GM19468 (cell line): ENCODE data around the gene PRKCD.
A peak's percentile ranks its signal among the peaks of the same experiment; 100 is the strongest.

Experiments
- ATAC-seq: cut with Tn5 transposase; IDR thresholded peaks from one replicate; pipeline ENCODE4 v1.9.1; 2021; ENCODE audit warnings: mild to moderate bottlenecking, moderate library complexity, moderate number of reproducible peaks; ENCODE audit not compliant: unreplicated experiment; ENCODE audit errors: extremely low read depth

Gene PRKCD

GRCh38 chr3:53160660-53161449, at the start of gene PRKCD:
TSS of gene PRKCD (plus strand) at chr3:53161209. CDS start at chr3:53178423, 17,214 bp downstream.
- ATAC-seq: peak; percentile 20

GRCh38 chr3:53111822-53112221, 49.2 kb upstream of the PRKCD start:
- no peak for ATAC-seq

GRCh38 chr3:53113293-53114010, 47.6 kb upstream of the PRKCD start:
- ATAC-seq: no peak

- ATAC-seq: no peak
Measured at GRCh38 chr3:53114011-53114400, 47.0 kb upstream of the PRKCD start.

DNA sequence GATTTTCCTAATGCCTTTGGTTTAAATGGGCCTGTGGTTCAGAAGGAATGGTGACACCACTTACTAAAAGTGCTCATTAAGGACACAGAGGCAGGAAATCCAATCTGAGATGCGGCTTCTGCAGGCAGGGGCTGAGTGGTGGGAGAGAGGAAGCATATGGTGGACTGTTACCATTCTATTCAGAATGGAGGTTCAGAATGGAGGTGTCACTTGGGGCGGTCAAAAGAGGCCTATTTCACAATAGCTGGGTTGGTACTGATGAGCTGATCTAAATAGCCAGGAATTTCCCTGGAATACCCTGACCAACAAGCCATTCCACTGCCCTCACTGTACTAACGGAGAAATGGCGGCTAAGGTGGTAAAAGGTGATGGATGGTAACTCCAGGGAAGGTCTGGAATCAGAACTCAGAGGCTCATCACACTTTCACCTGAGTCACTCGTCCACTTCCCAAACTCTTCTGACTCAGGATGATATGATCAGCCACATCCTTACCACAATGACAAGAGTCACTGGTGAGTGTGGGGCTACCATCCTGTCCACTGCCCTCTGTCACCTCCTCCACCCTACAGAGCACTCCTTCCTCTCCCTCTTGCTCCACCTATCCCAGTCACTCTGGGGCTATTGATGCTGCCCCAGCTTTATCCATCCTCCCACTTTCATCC, 46.5 kb upstream of the PRKCD start:
- no peak for ATAC-seq

DNA sequence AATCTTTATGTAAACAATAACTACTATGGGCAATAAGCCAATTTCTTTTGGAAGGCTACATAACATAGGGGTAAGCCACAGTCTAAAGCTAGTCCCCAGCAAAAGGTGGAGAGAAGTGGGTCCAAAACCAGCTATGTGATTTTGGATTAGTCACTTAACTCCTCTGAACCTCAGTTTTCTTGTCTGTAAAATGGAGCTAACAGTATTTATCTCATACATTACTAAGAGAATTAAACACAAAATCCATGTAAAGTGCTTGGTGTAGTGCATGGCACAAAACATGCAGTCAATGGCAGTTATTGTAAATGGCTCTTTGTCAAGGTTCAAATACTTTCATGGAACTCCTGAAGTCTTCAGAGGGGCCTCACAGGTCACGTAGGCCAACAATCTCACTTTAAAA, 44.1 kb upstream of the PRKCD start:
- ATAC-seq: no peak

GRCh38 chr3:53120336-53120735, 40.7 kb upstream of the PRKCD start:
- no peak for ATAC-seq

DNA sequence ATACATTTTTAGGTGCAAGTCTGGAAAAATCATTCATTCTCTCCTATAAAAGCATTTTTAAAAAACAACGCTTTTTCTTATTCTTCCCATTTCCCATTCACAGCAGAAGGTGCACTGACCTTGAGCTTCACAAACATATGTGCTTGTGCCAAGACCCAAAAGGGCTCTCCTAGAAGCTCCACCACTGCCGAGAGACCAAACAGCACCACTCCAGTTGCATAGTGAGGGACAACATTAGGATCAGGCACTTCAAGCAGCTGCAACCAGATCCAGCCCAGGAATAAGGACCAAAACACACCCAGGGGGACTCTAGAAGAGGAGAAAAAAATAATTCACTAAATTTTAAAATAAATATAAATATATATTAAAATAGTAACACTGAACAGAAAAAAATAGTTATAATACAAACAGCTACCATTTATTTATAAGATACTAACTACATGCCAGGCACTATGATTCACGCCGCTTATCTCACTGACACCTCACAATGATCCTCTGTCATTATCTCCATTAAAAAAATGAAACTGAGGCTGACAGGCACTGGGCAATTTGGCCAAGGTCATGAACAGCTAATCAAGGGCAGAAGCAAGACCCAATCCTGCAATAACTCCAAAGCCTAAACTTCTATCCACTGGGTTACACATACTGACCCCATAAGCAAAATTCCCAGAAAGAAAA, 38.6 kb upstream of the PRKCD start:
- no peak for ATAC-seq

- no peak for ATAC-seq
Measured at GRCh38 chr3:53122933-53123305, 38.1 kb upstream of the PRKCD start.

GRCh38 chr3:53123510-53123909, 37.5 kb upstream of the PRKCD start:
- no peak for ATAC-seq

DNA sequence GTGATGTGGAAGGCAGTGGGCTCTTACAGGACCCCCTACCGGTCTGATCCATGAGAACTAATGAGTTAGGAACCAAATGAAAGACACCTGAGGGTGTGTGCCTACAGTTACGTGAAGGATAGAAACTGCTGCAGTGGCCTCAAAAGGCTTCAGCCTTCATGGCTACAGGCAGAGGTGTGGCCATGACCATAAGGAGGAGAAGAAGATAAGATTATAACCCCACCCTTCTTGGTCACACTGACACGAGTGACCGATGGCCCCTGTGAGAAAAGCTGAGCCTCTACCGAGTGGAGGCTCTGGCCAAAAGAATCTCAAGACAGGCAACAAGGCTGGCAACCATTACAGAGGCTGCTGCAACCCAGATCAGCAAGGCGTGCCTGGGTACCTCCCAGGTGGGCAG, 37.1 kb upstream of the PRKCD start:
- no peak for ATAC-seq

DNA sequence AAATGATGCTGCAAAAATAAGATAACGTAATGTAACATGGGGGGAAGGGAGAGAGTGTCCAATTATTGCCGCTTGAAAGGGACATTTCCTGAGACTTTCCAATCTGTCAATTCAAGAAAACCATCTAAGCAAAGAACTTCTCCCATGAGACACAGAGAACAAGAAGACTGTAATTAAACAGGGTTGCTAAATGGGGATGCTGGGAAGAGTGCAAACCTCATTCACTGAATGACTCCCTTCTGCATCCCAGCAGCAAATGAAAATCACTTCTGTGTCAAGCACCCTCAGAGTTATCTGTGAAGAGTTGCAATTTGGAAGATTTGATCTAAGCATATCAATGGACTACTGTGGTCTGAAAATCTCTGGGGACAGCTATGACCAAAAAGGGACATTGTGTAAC, 34.4 kb upstream of the PRKCD start:
- ATAC-seq: no peak

GRCh38 chr3:53129344-53129743, 31.7 kb upstream of the PRKCD start:
- ATAC-seq: no peak

DNA sequence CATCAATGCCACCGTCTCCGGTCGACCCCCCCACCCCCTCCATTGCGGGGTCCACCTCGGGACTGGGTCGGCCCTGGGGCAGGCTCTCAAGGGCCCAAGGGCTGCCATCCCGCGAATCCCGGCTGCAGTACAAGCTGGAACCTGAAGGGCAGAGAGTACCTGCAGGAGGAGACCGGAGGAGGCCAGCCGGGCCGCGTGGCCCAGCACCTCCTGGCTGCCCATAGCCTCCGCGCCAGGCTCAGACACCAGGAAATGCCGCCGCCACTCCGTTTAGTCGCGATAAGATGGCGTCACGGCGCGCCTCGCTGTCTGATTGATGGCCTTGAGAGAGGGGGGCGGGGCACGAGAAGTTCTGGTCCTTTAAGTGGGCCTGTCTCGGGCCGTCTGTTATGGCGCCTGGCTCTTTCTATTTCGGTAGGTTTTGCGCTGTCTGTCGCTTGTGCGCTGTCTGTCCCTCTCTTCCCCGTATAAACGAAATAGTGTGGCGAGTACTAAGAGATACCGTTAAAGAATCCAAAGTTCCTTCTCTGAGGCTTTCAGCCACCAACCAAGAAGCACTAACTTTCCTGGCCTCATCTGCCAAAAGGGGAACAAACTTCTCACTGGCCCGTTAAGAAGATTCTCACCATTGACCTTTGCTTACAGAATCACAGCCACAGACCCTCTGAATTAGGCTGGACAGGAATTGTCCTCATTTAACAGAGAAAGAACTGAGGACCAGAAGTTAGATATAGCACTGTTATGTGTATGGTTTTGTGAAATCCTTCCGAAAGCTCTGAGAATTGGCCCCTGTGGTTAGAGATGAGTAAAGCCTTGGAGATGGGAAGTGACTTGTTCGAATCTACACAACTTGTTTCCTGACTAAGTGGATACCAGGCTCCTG, 30.6 kb upstream of the PRKCD start, which contains the start of gene RFT1:
RFT1 (minus strand) TSS at position 257 of the 883 bp plus-strand sequence; CDS start at position 222, 35 bp downstream.
- ATAC-seq: no peak

DNA sequence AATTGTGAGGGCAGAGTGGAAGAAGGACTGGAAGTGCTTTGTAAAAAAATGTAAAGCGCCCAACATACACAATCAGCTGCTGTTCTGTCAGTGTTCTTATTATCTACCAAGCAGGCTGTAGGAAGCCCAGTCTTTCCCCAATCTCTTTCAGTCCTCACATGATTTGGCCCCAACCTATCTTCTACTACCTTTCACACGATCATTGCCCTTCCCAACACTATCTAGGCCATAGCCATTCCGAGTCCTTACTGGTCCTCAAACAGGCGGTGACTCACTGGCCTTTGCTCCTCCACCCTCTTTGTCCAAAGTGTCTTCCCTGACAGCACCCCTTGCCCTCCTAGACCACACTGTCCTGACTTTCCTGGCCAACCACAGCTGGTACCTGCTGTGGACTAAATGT, 29.9 kb upstream of the PRKCD start:
- ATAC-seq: no peak

DNA sequence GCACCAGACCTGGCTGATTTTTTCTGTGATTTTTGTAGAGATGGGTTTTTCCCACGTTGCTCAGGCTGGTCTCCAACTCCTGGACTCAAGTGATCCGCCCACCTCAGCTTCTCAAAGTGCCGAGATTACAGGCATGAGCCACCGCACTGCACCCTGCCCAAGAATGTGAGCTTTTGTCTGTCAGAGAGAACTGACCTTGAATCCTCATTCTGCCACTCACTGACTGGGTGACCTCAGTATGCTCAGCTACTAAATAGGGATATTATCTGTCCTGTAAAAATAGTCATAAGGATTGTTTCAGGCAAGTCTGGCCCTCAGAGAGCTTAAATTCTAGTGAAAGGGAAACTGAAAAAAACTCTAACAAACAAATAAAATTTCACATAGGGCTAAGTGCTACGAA, 28.7 kb upstream of the PRKCD start:
- no peak for ATAC-seq

GRCh38 chr3:53134631-53135232, 26.3 kb upstream of the PRKCD start:
- ATAC-seq: no peak

DNA sequence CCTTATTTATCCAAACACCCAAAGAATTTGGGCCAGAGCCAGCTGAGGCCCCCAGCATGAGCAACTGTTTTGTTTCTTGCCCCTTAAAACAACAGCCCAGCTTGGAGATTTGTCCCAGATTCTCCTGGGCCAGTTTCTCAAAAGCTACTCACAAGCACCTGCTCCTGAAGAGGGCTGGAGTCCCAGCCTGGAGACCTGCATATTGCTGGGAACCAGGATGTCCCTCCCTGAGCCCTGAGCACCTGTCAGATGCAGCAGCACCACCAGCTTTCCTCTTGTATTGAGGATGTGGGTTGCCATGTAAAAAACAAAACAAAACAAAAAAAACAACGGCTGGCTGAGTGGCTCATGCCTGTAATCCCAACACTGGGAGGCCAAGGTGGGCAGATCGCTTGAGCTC, 23.8 kb upstream of the PRKCD start:
- ATAC-seq: no peak

DNA sequence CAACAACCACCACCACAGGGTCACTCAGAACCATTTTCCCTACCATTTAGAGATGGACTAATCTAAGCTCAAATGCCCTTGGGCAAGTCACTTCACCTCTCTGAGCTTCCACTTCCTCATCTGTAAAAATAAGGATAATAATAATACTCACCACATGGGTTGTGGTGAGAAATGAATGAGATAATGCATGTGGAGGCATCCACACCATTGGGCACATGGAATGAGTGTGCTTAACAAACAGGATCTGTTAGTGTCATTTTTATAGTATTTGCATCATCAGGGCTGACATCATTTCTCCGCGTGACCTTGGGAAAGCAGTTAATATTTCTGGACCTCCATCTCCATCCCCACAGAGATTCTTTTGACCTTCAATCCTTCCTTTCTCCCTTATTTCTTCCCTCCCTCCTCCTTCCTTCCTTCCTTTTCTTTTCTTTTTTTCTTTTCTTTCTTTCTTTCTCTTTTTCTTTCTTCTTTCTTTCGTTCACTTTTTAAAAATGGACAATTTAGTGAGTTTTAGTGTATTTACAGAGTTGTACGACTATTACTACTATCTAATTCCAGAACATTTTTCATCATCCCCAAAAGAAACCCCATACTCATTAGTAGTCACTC, 23.1 kb upstream of the PRKCD start:
- no peak for ATAC-seq
